Subcutaneous abdominal adipose tissue (tissue), 5 donors: ENCODE data around the gene ATP6V1A.

Experiments
- H3K27ac ChIP-seq: one replicate; pipeline ENCODE4 v1.7.0; 2013; ENCODE audit warnings: low read depth, mild to moderate bottlenecking, inconsistent platforms, low read length, moderate library complexity
- H3K27me3 ChIP-seq, 5 donors: one replicate each; pipeline ENCODE4 v1.7.0; 2013; ENCODE audit warnings: low read length in 5 of 5, inconsistent platforms in 1 of 5; ENCODE audit not compliant: control insufficient read depth in 5 of 5, insufficient read depth in 4 of 5
- H3K36me3 ChIP-seq, 5 donors: one replicate each; pipeline ENCODE4 v1.7.0; 2013; ENCODE audit warnings: low read length in 5 of 5; ENCODE audit not compliant: control insufficient read depth in 5 of 5, insufficient read depth in 5 of 5
- H3K4me1 ChIP-seq, 5 donors: one replicate each; pipeline ENCODE4 v1.7.0; 2013; ENCODE audit warnings: low read length in 5 of 5, mild to moderate bottlenecking in 3 of 5, moderate library complexity in 1 of 5; ENCODE audit not compliant: control insufficient read depth in 5 of 5, insufficient read depth in 5 of 5
- H3K4me3 ChIP-seq, 5 donors: one replicate each; pipeline ENCODE4 v1.7.0; 2013; ENCODE audit warnings: low read length in 5 of 5, low read depth in 1 of 5
- H3K9ac ChIP-seq, 5 donors: one replicate each; pipeline ENCODE4 v1.7.0; 2013; ENCODE audit warnings: low read length in 5 of 5, mild to moderate bottlenecking in 4 of 5, moderate library complexity in 3 of 5
- H3K9me3 ChIP-seq, 5 donors: one replicate each; pipeline ENCODE4 v1.7.0; 2013; ENCODE audit warnings: low read length in 5 of 5; ENCODE audit not compliant: control insufficient read depth in 5 of 5
- donor health status: healthy.
- donor health status: healthy.
- donor health status: healthy.
- donor health status: healthy.
- donor health status: healthy.

The ATP6V1A gene

DNA sequence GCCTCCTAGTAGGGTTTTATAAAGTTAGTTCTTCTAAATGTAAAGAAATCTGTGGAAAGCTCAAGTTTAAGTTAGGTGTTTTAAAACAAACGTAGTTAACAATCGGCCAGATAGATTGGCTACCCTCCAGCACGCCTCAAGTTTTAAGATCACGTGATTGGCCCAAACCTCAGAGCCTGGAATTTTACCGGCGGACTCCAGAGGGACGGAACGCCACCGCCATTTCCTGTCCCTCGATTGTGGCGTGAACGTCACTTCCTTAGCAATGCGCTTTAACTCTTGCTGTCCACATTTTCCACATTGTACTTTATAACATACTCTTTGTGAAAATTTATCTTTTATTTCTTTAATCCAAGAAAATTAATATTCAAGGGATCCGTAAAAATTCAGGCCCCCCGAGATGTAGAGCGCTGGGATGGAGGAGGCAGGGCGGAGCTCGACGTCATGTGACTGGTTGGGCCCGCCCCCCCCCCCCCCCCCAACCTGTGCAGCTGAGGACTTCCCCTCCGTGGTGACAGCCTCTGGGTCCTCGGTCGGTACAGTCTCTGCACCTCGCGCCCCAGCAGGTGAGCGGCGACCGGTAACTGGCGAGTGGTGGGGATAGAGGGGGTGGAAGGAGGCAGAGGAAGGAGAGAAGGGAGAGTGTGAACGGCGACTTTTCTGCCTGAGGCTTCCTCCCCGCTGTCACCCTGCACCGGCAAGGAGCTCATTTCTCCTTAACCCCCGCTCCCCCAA lies at the start of gene ATP6V1A:
Gene ATP6V1A, plus strand, starts transcription at position 488 of the 735 bp plus-strand sequence. CDS start 31,719 bp downstream, outside the sequence.
- Histone ChIP-seq H3K4me3 (peak within 1 kb of the TSS; percentile 85 to 98 (median 93)), H3K9ac (peak within 1 kb of the TSS; percentile 97 to 100 (median 99)), H3K27ac (peak within 1 kb of the TSS; percentile 100), H3K4me1 (peaks cover 3 to 45% (median 38%) of the 10 kb centered on the region in 5 donors), H3K27me3 (no peaks in the 10 kb centered on the region), H3K36me3 (no peaks in the 10 kb centered on the region), H3K9me3 (no peaks in the 10 kb centered on the region)

DNA sequence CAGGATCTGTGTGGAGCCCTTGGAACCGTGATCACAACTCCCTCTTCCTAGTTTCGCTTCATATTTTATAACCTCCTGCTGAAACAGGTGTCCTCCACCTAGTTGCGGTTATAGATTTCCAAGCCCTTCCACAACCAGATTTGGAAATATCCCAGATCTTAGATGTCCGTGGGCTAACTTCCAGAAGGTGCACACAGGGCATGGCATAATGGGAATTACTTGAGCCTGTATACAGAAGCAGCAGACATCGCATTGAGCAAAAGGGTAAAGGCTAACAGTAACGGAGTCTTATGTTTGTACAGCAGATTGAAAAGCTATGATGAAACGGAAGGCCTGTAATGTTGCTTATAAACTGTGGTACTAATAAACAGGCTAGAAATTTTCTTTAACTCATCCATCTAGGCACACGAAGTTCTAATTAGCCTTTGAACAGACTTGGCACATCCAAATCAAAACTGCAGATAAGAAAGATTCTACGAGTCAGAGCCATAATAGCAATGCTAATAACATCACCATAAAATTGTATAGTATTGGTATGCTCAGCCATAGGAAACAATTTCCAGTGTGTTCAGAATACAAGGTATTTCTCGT lies 49.2 kb upstream of the ATP6V1A start:
- Histone ChIP-seq H3K9ac (peak overlapping the region; percentile 75 to 96 (median 89)), H3K27me3 (no peaks in the 10 kb centered on the region), H3K4me3 (peak overlapping the region; percentile 86 to 100 (median 95)), H3K9me3 (no peaks in the 10 kb centered on the region), H3K36me3 (no peaks in the 10 kb centered on the region), H3K27ac (peak overlapping the region; percentile 96), H3K4me1 (peaks cover 4 to 40% (median 35%) of the 10 kb centered on the region in 5 donors)

DNA sequence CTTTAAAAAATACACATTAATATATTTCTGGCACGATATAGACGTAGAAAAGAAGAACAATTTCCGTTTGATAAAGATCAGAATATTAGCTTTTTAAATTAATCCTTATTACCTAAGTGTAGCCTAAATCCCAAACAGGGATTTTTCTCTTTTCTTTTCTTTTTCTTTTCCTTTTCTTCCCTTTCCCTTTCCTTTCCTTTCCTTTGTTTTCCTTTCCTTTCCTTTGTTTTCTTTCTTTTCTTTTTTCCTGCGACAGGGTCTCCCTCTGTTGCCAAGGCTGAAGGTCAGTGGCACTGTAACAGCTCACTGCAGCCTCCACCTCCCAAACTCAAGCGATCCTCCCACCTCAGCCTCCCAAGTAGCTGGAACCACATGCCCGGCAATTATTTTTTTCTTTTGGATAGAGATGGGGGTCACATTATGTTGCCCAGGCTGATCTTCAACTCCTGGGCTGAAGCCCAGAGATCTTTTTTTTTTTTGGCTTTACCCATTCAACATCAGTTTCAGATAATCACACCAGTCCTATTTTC lies 48.6 kb upstream of the ATP6V1A start:
- no peaks in the 10 kb centered on the region for H3K9me3 ChIP-seq
- H3K27me3 ChIP-seq = no peaks in the 10 kb centered on the region
- peaks cover 4 to 40% (median 35%) of the 10 kb centered on the region in 5 donors for H3K4me1 ChIP-seq
- H3K4me3 ChIP-seq = peak overlapping the region in 2 of 5 donors; percentile 100
- H3K36me3 ChIP-seq = no peaks in the 10 kb centered on the region
- no peak overlapping the region for H3K9ac ChIP-seq
- peak overlapping the region; percentile 96 for H3K27ac ChIP-seq

DNA sequence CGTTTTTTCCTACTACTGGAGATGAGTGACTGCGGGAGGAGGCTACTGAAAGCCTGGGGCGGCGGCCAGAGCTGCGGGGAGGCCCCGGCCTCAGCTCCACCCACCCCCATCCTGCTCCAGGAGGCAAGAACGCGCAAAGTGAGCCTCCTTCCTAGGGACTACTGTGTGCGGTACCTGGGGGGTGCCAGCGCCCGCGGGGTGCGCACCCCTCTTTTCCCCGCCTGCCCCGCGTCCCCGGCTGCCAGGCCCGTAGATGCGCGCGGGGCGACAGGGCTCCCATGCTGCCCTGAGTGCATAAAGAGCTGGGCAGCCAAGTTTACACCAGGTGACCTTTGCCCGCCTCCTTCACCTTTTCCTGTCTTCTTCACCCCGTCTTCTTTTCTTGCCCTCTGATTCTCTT lies 47.9 kb upstream of the ATP6V1A start:
- H3K27me3 ChIP-seq = no peaks in the 10 kb centered on the region
- H3K4me1 ChIP-seq = peaks cover 4 to 40% (median 35%) of the 10 kb centered on the region in 5 donors
- no peaks in the 10 kb centered on the region for H3K9me3 ChIP-seq
- no peaks in the 10 kb centered on the region for H3K36me3 ChIP-seq
- H3K27ac ChIP-seq = peak overlapping the region; percentile 96
- peak overlapping the region; percentile 18 to 56 (median 53) for H3K4me3 ChIP-seq
- H3K9ac ChIP-seq = peak overlapping the region in 2 of 5 donors; percentile 1 to 45

DNA sequence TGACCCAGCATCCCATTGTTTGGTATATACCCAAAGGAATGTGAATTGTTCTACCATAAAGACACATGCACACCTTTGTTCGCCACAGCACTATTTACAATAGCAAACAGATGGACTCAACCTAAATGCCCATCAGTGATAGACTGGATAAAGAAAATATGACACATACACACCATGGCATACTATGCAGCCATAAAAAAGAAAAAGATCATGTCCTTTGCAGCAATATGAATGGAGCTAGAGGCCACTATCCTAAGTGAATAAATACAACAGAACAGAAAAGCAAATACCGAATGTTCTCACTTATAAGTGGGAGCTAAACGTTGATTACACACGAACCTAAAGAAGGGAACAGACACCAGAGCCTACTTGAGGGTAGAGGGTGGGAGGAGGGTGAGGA lies 39.0 kb upstream of the ATP6V1A start:
- H3K9me3 ChIP-seq = no peaks in the 10 kb centered on the region
- H3K9ac ChIP-seq = no peak overlapping the region
- H3K36me3 ChIP-seq = no peaks in the 10 kb centered on the region
- H3K27me3 ChIP-seq = no peaks in the 10 kb centered on the region
- no peak overlapping the region for H3K4me3 ChIP-seq
- no peak overlapping the region for H3K27ac ChIP-seq
- H3K4me1 ChIP-seq = no peaks in the 10 kb centered on the region

- Histone ChIP-seq H3K36me3 (no peaks in the 10 kb centered on the region), H3K9ac (no peak overlapping the region)
These were observed 34.7 kb upstream of the ATP6V1A start for GRCh38 chr3:113712129-113712528.

DNA sequence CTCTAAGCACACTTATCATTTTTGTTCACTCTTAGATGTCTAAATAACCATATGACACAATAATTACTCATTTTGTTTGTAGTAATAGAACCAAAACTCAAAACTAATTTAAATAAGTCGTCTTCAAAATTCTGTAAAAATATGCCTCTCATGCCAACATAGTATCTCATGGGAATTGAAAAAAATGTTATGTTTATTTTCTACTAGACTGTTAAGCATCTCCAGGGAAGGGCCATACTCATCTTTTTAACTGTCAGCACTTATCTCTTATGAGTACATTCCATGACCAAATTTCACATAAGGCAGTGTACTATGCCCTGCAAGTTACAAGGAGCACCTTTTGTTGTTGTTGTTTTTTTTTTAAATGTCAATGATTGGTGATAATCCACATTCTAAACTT lies 32.1 kb upstream of the ATP6V1A start:
- H3K9me3 ChIP-seq = no peaks in the 10 kb centered on the region
- H3K27ac ChIP-seq = no peak overlapping the region
- peaks cover 0 to 6% (median 2%) of the 10 kb centered on the region in 5 donors for H3K36me3 ChIP-seq
- no peak overlapping the region for H3K4me3 ChIP-seq
- H3K27me3 ChIP-seq = no peaks in the 10 kb centered on the region
- no peak overlapping the region for H3K9ac ChIP-seq
- H3K4me1 ChIP-seq = peaks cover 0 to 38% (median 21%) of the 10 kb centered on the region in 5 donors

More at GRCh38 chr3:113712129-113712528, 34.7 kb upstream of the ATP6V1A start:
- H3K9me3 ChIP-seq = no peaks in the 10 kb centered on the region
- no peak overlapping the region for H3K27ac ChIP-seq
- H3K4me1 ChIP-seq = peaks cover 0 to 27% (median 14%) of the 10 kb centered on the region in 5 donors
- H3K27me3 ChIP-seq = no peaks in the 10 kb centered on the region
- H3K4me3 ChIP-seq = no peak overlapping the region

- no peak overlapping the region for H3K4me3 ChIP-seq
- no peak overlapping the region for H3K9ac ChIP-seq
- peaks cover 10 to 26% (median 20%) of the 10 kb centered on the region in 5 donors for H3K36me3 ChIP-seq
- H3K4me1 ChIP-seq = peaks cover 0 to 38% (median 21%) of the 10 kb centered on the region in 5 donors
- H3K9me3 ChIP-seq = no peaks in the 10 kb centered on the region
- peak overlapping the region; percentile 86 for H3K27ac ChIP-seq
- no peaks in the 10 kb centered on the region for H3K27me3 ChIP-seq
These were observed 29.5 kb upstream of the ATP6V1A start for GRCh38 chr3:113717308-113717707.

DNA sequence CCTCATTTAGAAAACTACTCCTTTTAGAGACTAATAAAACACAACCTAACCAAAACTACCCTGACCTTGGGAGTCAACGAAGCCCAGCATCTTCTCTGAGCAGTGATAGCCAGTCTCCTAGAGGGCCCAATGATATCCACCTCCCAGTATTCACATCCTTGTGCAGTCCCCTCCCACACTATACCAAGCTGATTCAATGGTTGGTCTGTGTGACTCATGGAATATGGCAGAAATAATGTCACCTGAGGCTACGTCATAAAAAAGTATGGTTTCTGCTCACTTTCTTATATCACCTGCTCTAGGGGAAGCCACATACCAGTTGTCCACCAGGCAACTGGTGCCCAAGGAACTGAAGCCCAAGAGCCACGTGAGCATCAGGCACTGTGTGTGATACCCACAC lies 29.0 kb upstream of the ATP6V1A start:
- Histone ChIP-seq H3K4me1 (peaks cover 0 to 38% (median 21%) of the 10 kb centered on the region in 5 donors), H3K4me3 (no peak overlapping the region), H3K9me3 (no peaks in the 10 kb centered on the region), H3K27ac (peak overlapping the region; percentile 86), H3K36me3 (peaks cover 10 to 28% (median 23%) of the 10 kb centered on the region in 5 donors), H3K9ac (no peak overlapping the region), H3K27me3 (no peaks in the 10 kb centered on the region)

GRCh38 chr3:113719294-113719693 lies 27.5 kb upstream of the ATP6V1A start:
- Histone ChIP-seq H3K4me1 (peaks cover 0 to 38% (median 21%) of the 10 kb centered on the region in 5 donors), H3K9ac (no peak overlapping the region), H3K9me3 (no peaks in the 10 kb centered on the region), H3K27me3 (no peaks in the 10 kb centered on the region), H3K36me3 (peaks cover 15 to 34% (median 26%) of the 10 kb centered on the region in 5 donors), H3K27ac (peak overlapping the region; percentile 86), H3K4me3 (no peak overlapping the region)
